Immature natural killer cell (primary cell): ENCODE data around the gene ARHGAP24. TPM values are rescaled to one million over a fixed set of nuclear protein-coding genes. Genes with fewer than 3 reads are reported as not detected.

Source experiments
- DNase-seq, 3 donors: peaks; one replicate each; pipeline ENCODE4 v3.0.0; 2022; ENCODE audit warnings: mixed read lengths in 1 of 3
- H3K27ac Mint-ChIP-seq, 6 donors: one replicate each; pipeline ENCODE4 v1.8.0; 2020; ENCODE audit warnings: mixed read lengths in 6 of 6, mild to moderate bottlenecking in 5 of 6, inconsistent platforms in 4 of 6, moderate library complexity in 3 of 6
- H3K27me3 Mint-ChIP-seq, 3 donors: one replicate each; pipeline ENCODE4 v1.8.0; 2020 to 2021; ENCODE audit warnings: low read depth in 3 of 3, mild to moderate bottlenecking in 3 of 3, mixed read lengths in 3 of 3, moderate library complexity in 3 of 3, inconsistent platforms in 1 of 3
- H3K36me3 Mint-ChIP-seq, 3 donors: one replicate each; pipeline ENCODE4 v1.8.0; 2020; ENCODE audit warnings: mixed read lengths in 3 of 3, inconsistent platforms in 2 of 3, mild to moderate bottlenecking in 2 of 3
- H3K4me1 Mint-ChIP-seq, 2 donors: one replicate each; pipeline ENCODE4 v1.8.0; 2020; ENCODE audit warnings: inconsistent platforms in 2 of 2, mild to moderate bottlenecking in 2 of 2, mixed read lengths in 2 of 2, moderate library complexity in 1 of 2
- H3K4me3 Mint-ChIP-seq, 5 donors: one replicate each; pipeline ENCODE4 v1.8.0; 2020; ENCODE audit warnings: mild to moderate bottlenecking in 5 of 5, mixed read lengths in 5 of 5, inconsistent platforms in 3 of 5, moderate library complexity in 3 of 5
- H3K9me3 Mint-ChIP-seq, 6 donors: one replicate each; pipeline ENCODE4 v1.8.0; 2020; ENCODE audit warnings: mild to moderate bottlenecking in 6 of 6, mixed read lengths in 6 of 6, inconsistent platforms in 4 of 6, moderate library complexity in 3 of 6
- polyA plus RNA-seq, 3 donors: library from polyadenylated mRNA; unstranded; fragments of 300-500 nt; fragmentation: Illumina TruSeq; gene quantifications; one replicate each; pipeline ENCODE4 v1.2.3, GENCODE V29; 2021

ARHGAP24 gene
- polyA plus RNA-seq, 3 donors from 2014 or later: 0.06 to 0.24 TPM; not detected in 1

DNA sequence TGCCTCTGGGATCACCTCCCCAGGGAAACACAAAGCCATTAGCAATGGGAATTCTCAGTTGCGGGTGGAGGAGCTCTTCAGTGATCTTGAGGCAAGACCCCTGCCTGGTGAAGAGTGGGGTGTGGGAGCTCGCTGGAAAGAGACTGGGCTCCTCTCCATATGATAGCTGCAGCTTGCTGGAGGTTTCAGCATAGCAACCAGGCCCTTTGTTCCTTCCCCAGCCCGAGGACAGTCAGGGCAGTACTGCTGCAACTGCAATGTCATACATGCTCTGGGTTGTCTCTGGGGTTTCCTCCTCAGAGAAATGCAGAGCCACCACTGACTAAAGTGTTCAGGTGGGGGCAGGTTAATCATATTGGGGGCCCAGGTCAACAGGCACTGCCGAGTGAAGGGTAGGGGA lies 81.3 kb downstream of the ARHGAP24 start:
- Mint-ChIP-seq H3K27ac (no peak overlapping the region), H3K9me3 (peaks cover 16 to 54% (median 23%) of the 10 kb centered on the region in 6 donors), H3K27me3 (peaks cover 0 to 2% (median 0%) of the 10 kb centered on the region in 3 donors), H3K4me3 (no peak overlapping the region), H3K36me3 (peaks cover 0 to 3% (median 0%) of the 10 kb centered on the region in 3 donors), H3K4me1 (peaks cover 0 to 3% of the 10 kb centered on the region in 2 donors)
- DNase-seq: no peak

DNA sequence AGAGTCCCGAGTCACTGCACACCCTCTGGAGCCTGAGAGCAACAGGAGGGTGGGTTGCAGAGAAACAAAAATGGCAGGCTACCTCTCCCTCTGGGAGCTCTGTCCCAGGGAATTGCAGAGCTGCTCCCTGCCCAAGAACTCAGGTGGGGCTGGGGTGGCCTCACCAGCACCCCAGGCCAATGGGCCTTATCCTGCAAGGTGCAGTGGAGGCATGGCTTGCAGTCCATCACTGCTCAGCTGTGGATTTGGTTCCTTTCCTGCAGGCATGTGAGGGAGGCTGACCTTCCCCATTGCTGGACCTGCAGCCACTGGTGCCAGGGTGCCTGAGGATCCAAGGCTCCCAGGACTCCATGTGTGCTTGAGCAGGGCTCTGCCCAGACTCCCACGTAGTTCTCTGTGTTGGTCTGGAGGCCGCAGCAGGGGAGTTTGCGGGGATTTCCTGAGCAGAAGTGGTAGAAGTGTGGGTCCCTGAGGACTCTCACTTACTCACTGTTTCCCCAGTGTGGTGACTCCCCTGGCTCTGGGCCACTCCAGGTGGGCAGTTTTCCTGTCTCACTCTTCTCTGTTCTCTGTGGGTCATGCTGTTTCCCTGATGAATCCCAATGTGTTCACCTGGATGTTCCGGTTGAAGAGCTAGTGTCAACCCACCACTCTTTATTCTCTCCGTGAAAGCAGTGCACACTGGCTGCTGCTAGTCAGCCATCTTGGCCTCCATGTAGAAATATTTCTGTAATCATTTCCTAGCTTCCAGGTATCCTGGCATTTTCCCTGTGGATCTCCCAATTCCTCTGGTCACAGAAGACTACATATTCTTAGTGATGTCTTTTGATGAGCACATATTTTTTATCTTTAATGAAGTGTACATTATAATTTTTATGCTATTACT lies 82.3 kb downstream of the ARHGAP24 start:
- Mint-ChIP-seq H3K36me3 (no peaks in the 10 kb centered on the region), H3K27me3 (no peaks in the 10 kb centered on the region), H3K4me3 (no peak overlapping the region), H3K4me1 (peaks cover 0 to 3% of the 10 kb centered on the region in 2 donors), H3K27ac (no peak overlapping the region), H3K9me3 (peaks cover 14 to 53% (median 21%) of the 10 kb centered on the region in 6 donors)
- no peak for DNase-seq

DNA sequence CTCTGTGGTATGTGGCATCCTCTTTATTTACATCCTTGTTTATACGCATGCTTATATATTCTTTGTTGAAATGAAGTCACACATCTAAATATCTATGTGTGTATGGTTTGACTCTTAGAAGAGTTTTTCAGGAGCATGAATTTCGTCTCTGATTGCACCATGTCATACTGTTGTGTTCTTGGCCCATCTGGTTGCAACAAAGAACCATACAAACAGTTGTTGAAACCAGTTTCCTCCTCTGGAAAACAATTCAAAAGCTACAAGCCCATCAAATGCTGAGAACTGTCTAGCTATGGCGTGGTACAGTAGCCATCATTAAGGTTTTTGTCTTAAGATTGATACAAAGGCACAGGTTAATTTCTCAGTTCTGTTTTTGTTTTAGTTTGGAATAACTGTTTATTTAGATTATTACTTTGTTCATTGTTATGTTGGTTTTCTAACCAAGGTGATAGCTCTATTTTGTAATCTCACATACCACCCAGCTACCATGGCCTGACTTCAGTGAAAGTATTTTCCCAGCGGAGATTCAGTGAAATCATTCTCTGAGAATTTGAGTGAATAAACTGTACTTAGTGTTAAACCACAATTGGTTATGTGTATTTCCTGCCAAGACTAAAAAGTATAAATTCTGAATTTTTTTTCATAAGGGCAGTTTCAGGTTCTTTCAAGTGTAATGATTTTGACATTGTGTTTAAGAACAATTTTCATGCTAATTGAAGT lies 91.0 kb downstream of the ARHGAP24 start:
- H3K4me1 Mint-ChIP-seq: no peaks in the 10 kb centered on the region

DNA sequence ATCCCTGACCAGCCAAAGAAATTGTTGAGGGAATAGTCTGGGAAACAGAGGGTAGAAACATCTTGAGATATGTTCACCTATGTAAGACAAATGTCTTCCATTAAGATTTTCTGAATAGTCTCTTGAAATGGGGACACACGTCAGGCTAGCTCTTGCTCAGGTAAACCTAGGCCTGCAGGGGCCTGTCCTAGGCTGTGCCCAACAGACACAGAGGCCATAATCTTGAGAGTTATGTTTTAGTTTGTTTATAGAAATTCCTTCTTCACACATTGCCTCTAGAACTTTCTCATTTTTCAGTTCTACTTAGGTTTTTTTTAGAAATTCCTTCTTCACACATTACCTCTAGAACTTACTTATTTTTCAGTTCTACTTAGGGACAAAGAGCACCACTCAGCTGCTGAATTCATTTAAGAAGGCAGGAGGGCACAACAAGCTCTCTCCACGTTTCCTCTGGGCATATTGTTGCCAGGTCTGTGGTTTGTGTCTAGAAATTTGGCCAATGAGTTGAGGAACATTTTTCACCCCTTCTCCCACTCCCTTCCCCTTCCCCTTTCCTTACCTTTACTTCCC lies 94.9 kb downstream of the ARHGAP24 start:
- no peaks in the 10 kb centered on the region for H3K36me3 Mint-ChIP-seq
- H3K4me3 Mint-ChIP-seq: no peak overlapping the region
- H3K27me3 Mint-ChIP-seq: peaks cover 0 to 2% (median 2%) of the 10 kb centered on the region in 3 donors
- no peak for DNase-seq
- no peaks in the 10 kb centered on the region for H3K4me1 Mint-ChIP-seq
- H3K9me3 Mint-ChIP-seq: peaks cover 0 to 23% (median 3%) of the 10 kb centered on the region in 6 donors
- no peak overlapping the region for H3K27ac Mint-ChIP-seq

More for the DNA sequence above, 91.0 kb downstream of the ARHGAP24 start:
- Mint-ChIP-seq H3K36me3 (no peaks in the 10 kb centered on the region), H3K27me3 (peaks cover 0 to 4% (median 0%) of the 10 kb centered on the region in 3 donors), H3K9me3 (peaks cover 0 to 24% (median 6%) of the 10 kb centered on the region in 6 donors), H3K4me3 (no peak overlapping the region), H3K27ac (no peak overlapping the region)
- no peak for DNase-seq

DNA sequence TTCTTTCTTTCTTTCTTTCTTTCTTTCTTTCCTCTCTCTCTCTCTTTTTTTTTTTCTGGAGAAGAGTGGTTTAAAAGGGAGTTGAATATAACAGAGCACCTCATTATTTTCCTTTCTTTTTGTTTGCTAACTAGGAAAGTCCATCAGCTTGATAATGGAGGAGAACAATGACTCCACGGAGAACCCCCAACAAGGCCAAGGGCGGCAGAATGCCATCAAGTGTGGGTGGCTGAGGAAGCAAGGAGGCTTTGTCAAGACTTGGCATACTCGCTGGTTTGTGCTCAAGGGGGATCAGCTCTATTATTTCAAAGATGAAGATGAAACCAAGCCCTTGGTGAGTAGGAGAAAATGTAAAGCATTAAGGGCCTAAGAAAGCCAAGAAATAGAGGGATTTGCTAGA lies 95.4 kb downstream of the ARHGAP24 start:
- H3K36me3 Mint-ChIP-seq: no peaks in the 10 kb centered on the region
- no peak for DNase-seq
- H3K27me3 Mint-ChIP-seq: peaks cover 0 to 2% (median 2%) of the 10 kb centered on the region in 3 donors
- peaks cover 0 to 23% (median 3%) of the 10 kb centered on the region in 6 donors for H3K9me3 Mint-ChIP-seq
- no peak overlapping the region for H3K27ac Mint-ChIP-seq
- H3K4me1 Mint-ChIP-seq: no peaks in the 10 kb centered on the region
- no peak overlapping the region for H3K4me3 Mint-ChIP-seq

DNA sequence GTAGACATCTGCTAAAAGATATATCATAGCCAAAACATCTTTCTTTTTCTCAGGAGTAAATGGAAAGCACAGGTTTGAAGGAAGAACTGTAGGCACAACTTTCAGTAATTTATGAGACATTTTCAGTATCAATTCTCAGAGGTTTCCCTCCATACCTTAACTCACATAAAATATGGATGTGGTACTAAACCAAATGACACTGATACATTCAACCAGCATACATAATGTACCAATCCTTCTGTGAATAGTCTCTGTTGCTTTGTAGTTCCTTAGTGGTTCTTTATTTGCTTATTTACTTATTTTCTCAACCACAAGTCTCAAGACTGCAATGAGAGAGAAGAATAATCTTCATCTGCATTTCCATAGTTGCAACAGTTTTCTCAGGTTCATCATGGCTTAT lies 96.1 kb downstream of the ARHGAP24 start:
- no peak overlapping the region for H3K4me3 Mint-ChIP-seq
- no peaks in the 10 kb centered on the region for H3K36me3 Mint-ChIP-seq
- H3K27ac Mint-ChIP-seq: no peak overlapping the region
- peaks cover 0 to 23% (median 3%) of the 10 kb centered on the region in 6 donors for H3K9me3 Mint-ChIP-seq
- no peaks in the 10 kb centered on the region for H3K4me1 Mint-ChIP-seq
- H3K27me3 Mint-ChIP-seq: peaks cover 0 to 2% (median 2%) of the 10 kb centered on the region in 3 donors
- DNase-seq: no peak

DNA sequence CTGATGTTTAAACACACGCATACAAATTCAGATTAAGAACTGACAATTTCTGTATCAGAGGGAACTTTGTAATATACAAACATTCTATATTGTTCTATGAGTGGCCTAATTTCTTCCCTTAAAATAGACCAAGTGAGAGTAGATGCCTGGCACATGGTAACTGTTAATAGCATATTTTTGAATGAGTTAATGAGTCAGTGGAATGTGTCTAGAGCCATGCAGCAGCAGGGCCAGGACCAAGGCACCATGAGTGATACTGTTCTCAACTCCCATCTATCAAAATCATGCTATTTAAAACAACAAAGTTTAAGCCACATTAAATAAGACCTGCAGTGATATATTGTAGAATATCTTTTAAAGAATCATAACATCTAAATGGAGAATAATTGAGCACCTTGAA lies 98.3 kb downstream of the ARHGAP24 start:
- Mint-ChIP-seq H3K27me3 (peaks cover 0 to 2% (median 2%) of the 10 kb centered on the region in 3 donors), H3K36me3 (no peaks in the 10 kb centered on the region), H3K4me1 (no peaks in the 10 kb centered on the region), H3K9me3 (peaks cover 0 to 31% (median 4%) of the 10 kb centered on the region in 6 donors), H3K4me3 (no peak overlapping the region), H3K27ac (no peak overlapping the region)
- DNase-seq: no peak

DNA sequence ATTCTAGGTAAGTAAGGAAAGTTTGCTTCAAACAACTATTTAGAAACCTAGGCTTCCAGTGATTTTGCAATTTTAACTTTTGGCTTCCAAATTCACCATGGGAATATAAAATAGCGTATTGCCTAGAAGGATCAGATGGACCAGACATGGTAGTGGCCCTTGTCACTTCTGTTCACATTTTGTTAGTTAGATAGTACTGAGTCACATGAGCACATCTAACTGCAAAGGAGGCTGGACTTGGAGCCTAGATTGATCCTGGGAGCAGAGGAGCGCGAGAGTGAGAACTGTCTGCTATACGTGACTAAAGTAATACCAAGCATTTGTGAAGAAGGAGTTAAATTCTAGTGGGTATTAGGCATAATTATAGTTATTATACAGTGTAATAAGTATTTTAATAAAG lies 102.4 kb downstream of the ARHGAP24 start:
- no peaks in the 10 kb centered on the region for H3K4me1 Mint-ChIP-seq
- no peak overlapping the region for H3K4me3 Mint-ChIP-seq
- peaks cover 0 to 40% (median 5%) of the 10 kb centered on the region in 6 donors for H3K9me3 Mint-ChIP-seq

DNA sequence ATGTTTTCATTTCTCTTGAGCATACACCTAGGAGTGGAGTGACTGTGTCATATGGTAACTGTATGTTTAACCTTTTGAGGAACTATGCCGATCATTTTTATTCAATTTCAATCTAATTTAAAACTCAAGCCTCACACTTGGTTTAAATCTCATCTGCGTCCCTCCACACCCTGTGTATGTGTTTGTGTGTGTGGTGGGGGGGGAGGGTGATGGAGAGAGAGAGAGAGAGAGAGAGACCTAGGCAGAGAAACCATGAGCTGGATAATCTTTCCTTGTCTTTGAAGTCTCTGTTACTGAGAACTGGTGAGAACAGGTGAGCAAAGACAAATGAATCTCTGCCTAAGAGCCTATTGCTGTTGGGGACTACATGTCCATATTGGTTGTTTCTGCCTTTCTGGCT lies 105.0 kb downstream of the ARHGAP24 start:
- Mint-ChIP-seq H3K27ac (no peak overlapping the region), H3K27me3 (no peaks in the 10 kb centered on the region), H3K4me3 (no peak overlapping the region), H3K9me3 (peaks cover 0 to 34% (median 4%) of the 10 kb centered on the region in 6 donors), H3K36me3 (no peaks in the 10 kb centered on the region), H3K4me1 (no peaks in the 10 kb centered on the region)
- no peak for DNase-seq

More for the DNA sequence above, 102.4 kb downstream of the ARHGAP24 start:
- Mint-ChIP-seq H3K36me3 (no peaks in the 10 kb centered on the region), H3K27me3 (peaks cover 0 to 2% (median 0%) of the 10 kb centered on the region in 3 donors), H3K27ac (no peak overlapping the region)
- no peak for DNase-seq

DNA sequence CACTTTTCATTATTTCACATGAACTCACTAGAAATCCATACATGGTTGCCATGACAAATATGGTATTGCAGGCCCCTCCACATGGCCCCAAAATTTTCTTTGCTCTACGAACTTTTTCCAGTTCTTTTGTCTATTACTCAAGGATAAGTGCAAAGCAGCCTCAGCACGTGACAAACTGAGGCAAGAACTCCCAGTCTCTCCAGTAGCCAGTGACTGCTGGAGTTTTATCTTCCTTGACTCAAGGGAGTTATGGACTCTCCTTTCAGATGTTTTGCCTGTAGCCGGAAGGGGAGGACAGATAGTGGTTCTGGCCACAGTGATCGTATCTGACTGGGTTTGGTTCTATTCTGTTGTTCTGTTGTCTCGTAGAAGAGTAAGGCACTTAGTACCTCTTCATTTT lies 105.5 kb downstream of the ARHGAP24 start:
- Mint-ChIP-seq H3K4me3 (no peak overlapping the region), H3K36me3 (no peaks in the 10 kb centered on the region), H3K27ac (no peak overlapping the region), H3K4me1 (no peaks in the 10 kb centered on the region), H3K9me3 (peaks cover 0 to 38% (median 4%) of the 10 kb centered on the region in 6 donors), H3K27me3 (no peaks in the 10 kb centered on the region)
- no peak for DNase-seq

DNA sequence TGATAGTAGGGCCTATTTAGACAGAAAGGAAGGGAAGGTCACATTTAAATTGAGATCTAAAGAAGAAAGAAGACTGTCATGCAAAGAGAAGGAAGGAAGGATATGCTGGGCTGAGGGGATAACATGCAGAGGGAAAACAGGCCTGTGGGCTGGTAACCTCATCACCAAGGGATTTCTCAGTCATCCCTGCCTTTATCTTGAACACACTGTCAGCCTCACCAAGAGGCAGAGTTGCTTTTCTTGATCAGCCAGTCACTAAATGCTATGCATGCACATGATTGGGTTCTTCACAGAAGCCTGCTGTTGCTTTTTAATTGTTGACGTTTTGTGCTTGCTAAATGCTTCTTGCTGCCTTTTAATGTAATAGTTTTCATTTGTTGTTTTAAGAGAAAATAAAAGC lies 113.0 kb downstream of the ARHGAP24 start:
- Mint-ChIP-seq H3K4me3 (no peak overlapping the region), H3K4me1 (no peaks in the 10 kb centered on the region), H3K36me3 (no peaks in the 10 kb centered on the region), H3K9me3 (peaks cover 3 to 28% (median 13%) of the 10 kb centered on the region in 6 donors), H3K27me3 (peaks cover 0 to 2% (median 0%) of the 10 kb centered on the region in 3 donors), H3K27ac (no peak overlapping the region)
- DNase-seq: no peak

DNA sequence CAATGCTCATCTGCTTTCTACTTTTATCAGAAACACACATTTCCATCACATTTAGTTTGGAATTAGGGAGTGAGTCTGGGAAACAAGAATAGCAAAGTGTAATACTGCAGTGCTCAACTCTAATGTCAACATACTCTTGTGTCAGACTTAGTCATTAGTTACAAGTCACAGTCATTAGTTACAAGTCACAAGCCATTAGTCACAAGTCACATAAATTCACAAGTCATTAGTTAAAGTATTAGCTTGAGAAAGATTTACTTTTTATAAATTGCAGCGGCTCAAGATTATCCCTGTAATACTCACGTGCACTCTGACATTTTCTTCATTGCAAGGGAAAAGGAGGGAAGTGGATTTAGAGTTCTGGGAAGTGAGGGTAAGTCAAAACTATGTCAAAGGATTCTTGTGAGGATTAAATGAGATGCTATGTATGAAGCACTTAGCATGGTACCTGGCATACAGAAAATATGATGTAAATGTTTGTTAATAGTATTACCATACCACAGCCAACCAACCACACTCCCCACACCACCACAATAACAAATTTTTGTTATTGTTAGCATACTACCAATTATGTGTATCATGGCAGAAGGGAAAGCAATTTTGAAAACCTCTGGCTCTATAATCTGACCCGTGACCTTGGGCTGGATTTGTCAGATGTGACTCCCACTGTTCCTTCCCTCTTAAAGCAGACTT lies 116.6 kb downstream of the ARHGAP24 start:
- DNase-seq: no peak
- H3K27me3 Mint-ChIP-seq: no peaks in the 10 kb centered on the region
- no peaks in the 10 kb centered on the region for H3K4me1 Mint-ChIP-seq
- H3K27ac Mint-ChIP-seq: no peak overlapping the region
- no peaks in the 10 kb centered on the region for H3K36me3 Mint-ChIP-seq
- H3K4me3 Mint-ChIP-seq: no peak overlapping the region
- H3K9me3 Mint-ChIP-seq: peaks cover 7 to 41% (median 22%) of the 10 kb centered on the region in 6 donors

DNA sequence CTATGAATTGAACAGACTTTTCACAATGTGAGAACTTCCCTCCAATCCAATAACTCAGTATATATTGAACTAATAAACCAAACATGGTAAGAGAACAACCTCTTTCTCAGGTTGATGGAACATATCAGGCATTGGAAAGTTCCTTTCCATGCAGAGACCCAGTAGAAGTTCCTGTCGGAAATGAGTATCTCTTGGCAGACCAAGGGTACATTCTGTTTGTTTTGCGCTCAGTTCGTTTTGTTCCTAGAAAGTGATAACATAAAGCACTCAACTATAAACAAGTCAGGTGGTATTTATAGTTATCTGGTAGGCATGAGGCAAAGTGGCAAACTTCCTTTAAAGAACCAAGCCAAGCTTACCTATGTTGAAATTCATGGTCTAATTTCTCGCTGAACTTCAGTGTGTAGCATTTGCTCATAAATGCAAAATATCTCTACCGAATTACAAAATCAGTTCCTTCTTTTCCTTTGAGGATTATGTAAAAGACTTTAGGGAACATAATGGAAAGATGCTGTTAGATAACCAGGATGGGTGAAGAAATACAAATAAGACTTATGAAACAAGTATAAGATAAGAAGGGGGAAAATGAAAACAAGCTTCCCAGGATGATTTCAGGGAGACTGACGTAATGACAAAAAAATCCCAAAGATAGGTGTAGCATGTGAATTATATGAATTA lies 120.3 kb downstream of the ARHGAP24 start:
- H3K27me3 Mint-ChIP-seq: no peaks in the 10 kb centered on the region
- no peak overlapping the region for H3K4me3 Mint-ChIP-seq
- no peak overlapping the region for H3K27ac Mint-ChIP-seq
- no peak for DNase-seq
- H3K4me1 Mint-ChIP-seq: no peaks in the 10 kb centered on the region
- peaks cover 7 to 32% (median 22%) of the 10 kb centered on the region in 6 donors for H3K9me3 Mint-ChIP-seq
- H3K36me3 Mint-ChIP-seq: peaks cover 0 to 4% (median 0%) of the 10 kb centered on the region in 3 donors
